ENCODE data around the gene NGFR.
A peak's percentile ranks its signal among the peaks of the same experiment; 100 is the strongest.

DNA sequence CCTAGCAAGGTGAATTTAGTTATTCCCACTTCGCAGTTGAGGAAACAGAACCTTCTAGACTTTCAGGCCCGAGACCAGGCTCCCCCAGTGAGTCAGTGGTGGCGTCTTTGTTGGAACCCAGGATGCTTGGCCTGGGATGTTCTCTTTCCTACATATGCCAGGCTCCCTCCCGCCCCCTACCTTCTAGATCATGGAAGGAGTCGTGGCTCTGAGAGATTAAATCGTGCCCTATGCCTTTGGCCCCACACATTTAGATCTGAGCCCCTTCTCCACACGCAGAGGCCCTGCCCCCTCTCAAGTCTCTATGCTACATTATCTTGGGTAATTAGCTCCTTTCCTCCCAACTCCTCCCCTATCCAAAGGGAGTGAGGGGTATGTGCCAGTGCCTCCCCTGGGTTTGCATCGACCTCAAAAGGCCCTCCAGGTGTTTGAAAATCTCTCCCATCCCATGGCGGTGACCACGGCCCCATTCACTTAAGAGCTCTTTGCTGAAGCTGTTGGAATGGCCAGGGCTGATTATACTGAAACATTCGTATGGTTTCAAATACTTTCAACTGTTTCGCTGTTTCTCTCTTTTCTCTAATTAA lies 3.0 kb downstream of the NGFR start:
- TF ChIP-seq, protein P1, sequence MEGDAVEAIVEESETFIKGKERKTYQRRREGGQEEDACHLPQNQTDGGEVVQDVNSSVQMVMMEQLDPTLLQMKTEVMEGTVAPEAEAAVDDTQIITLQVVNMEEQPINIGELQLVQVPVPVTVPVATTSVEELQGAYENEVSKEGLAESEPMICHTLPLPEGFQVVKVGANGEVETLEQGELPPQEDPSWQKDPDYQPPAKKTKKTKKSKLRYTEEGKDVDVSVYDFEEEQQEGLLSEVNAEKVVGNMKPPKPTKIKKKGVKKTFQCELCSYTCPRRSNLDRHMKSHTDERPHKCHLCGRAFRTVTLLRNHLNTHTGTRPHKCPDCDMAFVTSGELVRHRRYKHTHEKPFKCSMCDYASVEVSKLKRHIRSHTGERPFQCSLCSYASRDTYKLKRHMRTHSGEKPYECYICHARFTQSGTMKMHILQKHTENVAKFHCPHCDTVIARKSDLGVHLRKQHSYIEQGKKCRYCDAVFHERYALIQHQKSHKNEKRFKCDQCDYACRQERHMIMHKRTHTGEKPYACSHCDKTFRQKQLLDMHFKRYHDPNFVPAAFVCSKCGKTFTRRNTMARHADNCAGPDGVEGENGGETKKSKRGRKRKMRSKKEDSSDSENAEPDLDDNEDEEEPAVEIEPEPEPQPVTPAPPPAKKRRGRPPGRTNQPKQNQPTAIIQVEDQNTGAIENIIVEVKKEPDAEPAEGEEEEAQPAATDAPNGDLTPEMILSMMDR (conservative IDR thresholded peaks at IDR 0.05 in 1 of 2, IDR thresholded peaks at IDR 0.05 in 1 of 2; ENCODE audit: low read depth in 1 of 2, low read length in 2 of 2): peak in 1 of 2 donors; percentile 13
- no peak for TF ChIP-seq EZH2 (IDR thresholded peaks at IDR 0.05; ENCODE audit: low read length, missing control alignments)
